Osteoblast (primary cell): ENCODE results near the gene GSTA3. TPM values are rescaled to one million over a fixed set of nuclear protein-coding genes. Genes with fewer than 3 reads are reported as not detected.

Experiments used
- DNase-seq: peaks from one replicate; pipeline ENCODE4 v3.0.0; 2011; ENCODE audit warnings: low spot score, mixed read lengths; ENCODE audit not compliant: insufficient read length; ENCODE audit errors: missing footprints
- H2AFZ ChIP-seq: 2 replicates; pipeline ENCODE4 v1.6.0; 2011; ENCODE audit warnings: mild to moderate bottlenecking, low read length
- H3K27ac ChIP-seq: 2 replicates; pipeline ENCODE4 v1.5.1; 2011; ENCODE audit warnings: mild to moderate bottlenecking, low read depth, low read length, moderate library complexity
- H3K27me3 ChIP-seq: 2 replicates; pipeline ENCODE4 v1.6.0; 2012; ENCODE audit warnings: mild to moderate bottlenecking, control low read depth, inconsistent platforms, low read length, moderate library complexity; ENCODE audit not compliant: insufficient read depth
- H3K36me3 ChIP-seq: 2 replicates; pipeline ENCODE4 v1.5.1; 2011; ENCODE audit warnings: mild to moderate bottlenecking, low read length, control low read depth, moderate library complexity; ENCODE audit not compliant: insufficient read depth
- H3K4me1 ChIP-seq: 2 replicates; pipeline ENCODE4 v1.5.1; 2011; ENCODE audit warnings: mild to moderate bottlenecking, low read length, control low read depth, moderate library complexity; ENCODE audit not compliant: insufficient read depth
- H3K4me2 ChIP-seq: 2 replicates; pipeline ENCODE4 v1.6.0; 2011; ENCODE audit warnings: mild to moderate bottlenecking, low read length; ENCODE audit not compliant: insufficient read depth
- H3K4me3 ChIP-seq: fragments of 200-600 bp; sonication (generic); 3 replicates; pipeline ENCODE4 v1.5.1; 2012; ENCODE audit warnings: mild to moderate bottlenecking, low read length, inconsistent platforms; ENCODE audit not compliant: insufficient read depth
- H3K79me2 ChIP-seq: 2 replicates; pipeline ENCODE4 v1.6.0; 2012; ENCODE audit warnings: mild to moderate bottlenecking, low read length, control low read depth, inconsistent platforms; ENCODE audit not compliant: insufficient read depth
- H3K9me3 ChIP-seq: 2 replicates; pipeline ENCODE4 v1.5.1; 2011; ENCODE audit warnings: low read depth, low read length, control low read depth
- H4K20me1 ChIP-seq: 2 replicates; pipeline ENCODE4 v1.6.0; 2012; ENCODE audit warnings: mild to moderate bottlenecking, low read length, control low read depth; ENCODE audit not compliant: insufficient read depth
- CTCF ChIP-seq: IDR thresholded peaks from 2 replicates; pipeline ENCODE4 v1.5.1; 2011; ENCODE audit warnings: mild to moderate bottlenecking, low read depth, low read length, moderate library complexity; ENCODE audit errors: extremely low read depth
- total RNA-seq: library from RNA; depleted of rRNA; stranded (reverse); fragments of >200 nt; gene quantifications from 2 replicates; pipeline ENCODE4 v1.2.3, GENCODE V29; 2012

Gene GSTA3
- total RNA-seq, 1 donor: not detected

GRCh38 chr6:52910091-52910490 lies 593 bp upstream of the GSTA3 start:
- no peak overlapping the region for H3K4me2 ChIP-seq
- H3K9me3 ChIP-seq: no peaks in the 10 kb centered on the region
- peak overlapping the region; percentile 37 for H2AFZ ChIP-seq
- no peak overlapping the region for H3K27ac ChIP-seq
- H3K79me2 ChIP-seq: no peaks in the 10 kb centered on the region
- no peaks in the 10 kb centered on the region for H3K27me3 ChIP-seq
- H3K4me1 ChIP-seq: no peaks in the 10 kb centered on the region
- no peak overlapping the region for H3K4me3 ChIP-seq
- no peak for DNase-seq
- TF ChIP-seq CTCF: no peak
- no peaks in the 10 kb centered on the region for H4K20me1 ChIP-seq
- H3K36me3 ChIP-seq: no peaks in the 10 kb centered on the region

- H3K79me2 ChIP-seq: no peaks in the 10 kb centered on the region
- no peak overlapping the region for H3K27ac ChIP-seq
- H3K4me1 ChIP-seq: no peaks in the 10 kb centered on the region
- H2AFZ ChIP-seq: no peak overlapping the region
- H3K36me3 ChIP-seq: no peaks in the 10 kb centered on the region
- no peaks in the 10 kb centered on the region for H3K9me3 ChIP-seq
- no peak for TF ChIP-seq CTCF
- no peaks in the 10 kb centered on the region for H3K27me3 ChIP-seq
- H4K20me1 ChIP-seq: no peaks in the 10 kb centered on the region
- H3K4me2 ChIP-seq: no peak overlapping the region
- H3K4me3 ChIP-seq: no peak overlapping the region
- no peak for DNase-seq
Measured at GRCh38 chr6:52909131-52909530, 367 bp downstream of the GSTA3 start.

GRCh38 chr6:52908526-52908925 lies 972 bp downstream of the GSTA3 start:
- no peaks in the 10 kb centered on the region for H3K27me3 ChIP-seq
- no peak overlapping the region for H3K4me2 ChIP-seq
- no peaks in the 10 kb centered on the region for H3K79me2 ChIP-seq
- H3K27ac ChIP-seq: no peak overlapping the region
- DNase-seq: no peak
- H2AFZ ChIP-seq: no peak overlapping the region
- H3K36me3 ChIP-seq: no peaks in the 10 kb centered on the region
- no peaks in the 10 kb centered on the region for H3K4me1 ChIP-seq
- no peaks in the 10 kb centered on the region for H4K20me1 ChIP-seq
- no peak for TF ChIP-seq CTCF
- no peak overlapping the region for H3K4me3 ChIP-seq
- H3K9me3 ChIP-seq: no peaks in the 10 kb centered on the region

- H4K20me1 ChIP-seq: no peaks in the 10 kb centered on the region
- no peak overlapping the region for H3K4me3 ChIP-seq
- no peak overlapping the region for H3K27ac ChIP-seq
- H3K79me2 ChIP-seq: no peaks in the 10 kb centered on the region
- TF ChIP-seq CTCF: peak; percentile 33
- H3K4me1 ChIP-seq: no peaks in the 10 kb centered on the region
- no peaks in the 10 kb centered on the region for H3K36me3 ChIP-seq
- no peaks in the 10 kb centered on the region for H3K9me3 ChIP-seq
- H2AFZ ChIP-seq: no peak overlapping the region
- H3K4me2 ChIP-seq: no peak overlapping the region
- H3K27me3 ChIP-seq: no peaks in the 10 kb centered on the region
- DNase-seq: no peak
Measured at GRCh38 chr6:52904562-52905279, 4.8 kb downstream of the GSTA3 start.
